Adrenal gland (tissue), 12 donors: ENCODE data around the gene CREB3L1. TPM values are rescaled to one million over a fixed set of nuclear protein-coding genes. Genes with fewer than 3 reads are reported as not detected.

Source experiments
- DNase-seq, 7 donors: peaks; one replicate each; pipeline ENCODE4 v3.0.0-alpha.2; 2019 to 2020
- H3K27ac ChIP-seq, 5 donors: fragments of 200-600 bp; sonication (generic) in 4 of 5; 1 replicate in 3 of 5; 2 replicates in 2 of 5; pipeline versions ENCODE4 v1.5.1 to v1.8.0; 2016 to 2020; ENCODE audit warnings: mild to moderate bottlenecking in 1 of 5
- H3K27me3 ChIP-seq: fragments of 200-600 bp; 2 replicates; pipeline ENCODE4 v1.8.0; 2021
- H3K36me3 ChIP-seq, 2 donors: fragments of 200-600 bp; replicated peaks in 1 of 2; 1 replicate in 1 of 2; 2 replicates in 1 of 2; pipeline versions ENCODE4 v1.5.1 to v1.8.0; 2018 to 2022
- H3K4me1 ChIP-seq, 2 donors: fragments of 200-600 bp; replicated peaks in 1 of 2; 1 replicate in 1 of 2; 2 replicates in 1 of 2; pipeline versions ENCODE4 v1.5.1 to v1.8.0; 2018 to 2021
- H3K4me3 ChIP-seq, 4 donors: fragments of 200-600 bp; sonication (generic) in 3 of 4; one replicate each; pipeline ENCODE4 v1.5.1; 2016 to 2018
- H3K9me3 ChIP-seq, 3 donors: fragments of 200-600 bp; sonication (generic) in 1 of 3; replicated peaks in 1 of 3; 1 replicate in 2 of 3; 2 replicates in 1 of 3; pipeline versions ENCODE4 v1.5.1 to v1.8.0; 2016 to 2021
- CTCF ChIP-seq, 6 experiments: fragments of 450-650 bp in 4 of 6; fragments of 200-600 bp in 2 of 6; sonication (generic) in 1 of 6; IDR thresholded peaks; 1 replicate in 5 of 6; 2 replicates in 1 of 6; pipeline versions ENCODE4 v1.5.1 to v1.8.0; 2016 to 2021; ENCODE audit warnings: antibody characterized with exemption in 6 of 6, mild to moderate bottlenecking in 2 of 6, moderate library complexity in 1 of 6
- POLR2A ChIP-seq, 2 donors: fragments of 450-650 bp; IDR thresholded peaks; one replicate each; pipeline ENCODE4 v1.6.1; 2017; ENCODE audit warnings: antibody characterized with exemption in 2 of 2, mild to moderate bottlenecking in 2 of 2, moderate library complexity in 1 of 2
- WGBS, 4 donors: extraction: QIAGEN DNeasy Blood & Tissue Kit in 2 of 4; methylation state at CpG; one replicate each; pipeline versions ENCODE4 v1.1.5 to v1.1.7; 2013 to 2017; 5-methylcytosine and 5-hydroxymethylcytosine counted together
- intact Hi-C, 2 donors: fragments of 100-400 bp; cut with DNase I; formaldehyde crosslinking; loops; one replicate each; pipeline versions ENCODE4 v1.14.1 to v1.15.0; 2022 to 2023
- polyA plus RNA-seq, 3 donors: library from polyadenylated mRNA; stranded (reverse); fragments of 200-250 nt in 2 of 3; fragments of 350-450 nt in 1 of 3; fragmentation: Illumina TruSeq in 1 of 3; extraction: RNeasy Lipid Tissue Mini Kit (QIAGEN cat#74804) in 1 of 3; gene quantifications; one replicate each; pipeline ENCODE4 v1.2.3, GENCODE V29; 2013 to 2014
- total RNA-seq, 9 donors: library from RNA; depleted of rRNA in 4 of 9; stranded (reverse); fragments of >200 nt in 4 of 9; fragments of 120-200 nt in 1 of 9; fragmentation: NEBNext Ultra II Directional in 1 of 9; extraction: Animal tissue kit (Norgen Biotek cat#: 25700) in 1 of 9; gene quantifications; one replicate each; pipeline versions ENCODE4 v1.1.0 to v1.2.4, GENCODE V29; 2013 to 2023
- donor health status: healthy with polysubstance abuse.
- donor health status: Bipolar disorder and iron deficiency.
- donor health status: DM: yes; HTN: yes; CAD: no.
- donor health status: DM: no; HTN: no; CAD: no.
- donor health status: DM: no; HTN: no; CAD: no.
- donor health status: DM: yes; HTN: yes; CAD: no.

CREB3L1 gene
- total and polyA plus RNA-seq, 12 donors = 5.4 to 31.7 (median 26.2) TPM

- no peak for DNase-seq
- Histone ChIP-seq H3K9me3 (no peaks in the 10 kb centered on the region), H3K4me1 (peaks cover 26 to 38% of the 10 kb centered on the region in 2 donors), H3K27me3 (no peaks in the 10 kb centered on the region), H3K36me3 (no peaks in the 10 kb centered on the region), H3K4me3 (no peak overlapping the region), H3K27ac (peak overlapping the region in 4 of 5 donors; percentile 22 to 85 (median 74))
- TF ChIP-seq POLR2A (IDR thresholded peaks at IDR 0.05) = no peak
- 75 to 88% (median 82%) methylated on average over 5 to 16 of the region's 16 CpGs for WGBS, 4 donors
- intact Hi-C loops = no loop called here
These were observed 5.3 kb upstream of the CREB3L1 start for GRCh38 chr11:46271875-46272815.

GRCh38 chr11:46272816-46273427 lies 4.5 kb upstream of the CREB3L1 start:
- 30 to 37% (median 33%) methylated on average over 9 of the region's 9 CpGs for WGBS, 4 donors
- Histone ChIP-seq H3K4me3 (no peak overlapping the region), H3K9me3 (no peaks in the 10 kb centered on the region), H3K36me3 (no peaks in the 10 kb centered on the region), H3K4me1 (peaks cover 27 to 39% of the 10 kb centered on the region in 2 donors), H3K27ac (peak overlapping the region; percentile 22 to 85 (median 67)), H3K27me3 (no peaks in the 10 kb centered on the region)
- intact Hi-C loops = no loop called here
- DNase-seq = peak; percentile 48 to 75 (median 69)
- TF ChIP-seq CTCF (IDR thresholded peaks at IDR 0.05) = no peak
- TF ChIP-seq POLR2A (IDR thresholded peaks at IDR 0.05) = peak in 1 of 2 donors; percentile 31

GRCh38 chr11:46273511-46274205 lies 3.8 kb upstream of the CREB3L1 start:
- Histone ChIP-seq H3K9me3 (no peaks in the 10 kb centered on the region), H3K36me3 (no peaks in the 10 kb centered on the region), H3K27me3 (no peaks in the 10 kb centered on the region), H3K4me1 (peaks cover 27 to 41% of the 10 kb centered on the region in 2 donors), H3K27ac (peak overlapping the region; percentile 22 to 85 (median 67)), H3K4me3 (no peak overlapping the region)
- intact Hi-C loops = no loop called here
- no peak for DNase-seq
- 60 to 73% (median 69%) methylated on average over 7 of the region's 7 CpGs for WGBS, 4 donors
- no peak for TF ChIP-seq POLR2A (IDR thresholded peaks at IDR 0.05)
- TF ChIP-seq CTCF (IDR thresholded peaks at IDR 0.05) = no peak

GRCh38 chr11:46275964-46276641 lies 1.4 kb upstream of the CREB3L1 start:
- H3K36me3 ChIP-seq = no peaks in the 10 kb centered on the region
- intact Hi-C loops = no loop called here
- no peaks in the 10 kb centered on the region for H3K27me3 ChIP-seq
- TF ChIP-seq CTCF (IDR thresholded peaks at IDR 0.05) (no peak), POLR2A (IDR thresholded peaks at IDR 0.05) (no peak)
- DNase-seq = peak in 5 of 7 donors; percentile 34 to 72 (median 64)
- no peak overlapping the region for H3K4me3 ChIP-seq
- H3K4me1 ChIP-seq = peaks cover 34 to 54% of the 10 kb centered on the region in 2 donors
- no peaks in the 10 kb centered on the region for H3K9me3 ChIP-seq
- peak overlapping the region in 3 of 5 donors; percentile 17 to 85 (median 42) for H3K27ac ChIP-seq
- WGBS, 4 donors = 45 to 54% (median 49%) methylated on average over 5 to 6 of the region's 6 CpGs
